ENCODE results near the gene SESN2.

Gene SESN2

GRCh38 chr1:28249013-28249865 is 10.1 kb upstream of the SESN2 start:
- no peak for DNase-seq (ENCODE audit: low read depth in 2 of 2)

- no peak for DNase-seq (ENCODE audit: low read depth in 2 of 2)
Observed at GRCh38 chr1:28249866-28250295, 9.4 kb upstream of the SESN2 start.

- DNase-seq (ENCODE audit: low read depth in 2 of 2) = no peak
Observed at GRCh38 chr1:28256197-28256827, 3.0 kb upstream of the SESN2 start.

GRCh38 chr1:28257736-28258135 is 1.6 kb upstream of the SESN2 start:
- no peak for DNase-seq (ENCODE audit: low read depth in 2 of 2)

GRCh38 chr1:28258628-28259251 is 578 bp upstream of the SESN2 start:
- no peak for DNase-seq (ENCODE audit: low read depth in 2 of 2)

- DNase-seq (ENCODE audit: low read depth in 2 of 2) = no peak
Observed at GRCh38 chr1:28259934-28260802, 850 bp downstream of the SESN2 start.

- no peak for DNase-seq (ENCODE audit: low read depth in 2 of 2)
Observed at GRCh38 chr1:28260803-28261174, 1.5 kb downstream of the SESN2 start.

GRCh38 chr1:28264897-28265296 is 5.6 kb downstream of the SESN2 start:
- DNase-seq (ENCODE audit: low read depth in 2 of 2) = no peak

- no peak for DNase-seq (ENCODE audit: low read depth in 2 of 2)
Observed at GRCh38 chr1:28265577-28265976, 6.3 kb downstream of the SESN2 start.

- DNase-seq (ENCODE audit: low read depth in 2 of 2) = no peak
Observed at GRCh38 chr1:28266920-28267322, 7.6 kb downstream of the SESN2 start.

- DNase-seq (ENCODE audit: low read depth in 2 of 2) = no peak
Observed at GRCh38 chr1:28267633-28268032, 8.3 kb downstream of the SESN2 start.

- DNase-seq (ENCODE audit: low read depth in 2 of 2) = no peak
Observed at GRCh38 chr1:28269529-28269928, 10.2 kb downstream of the SESN2 start.

- DNase-seq (ENCODE audit: low read depth in 2 of 2) = no peak
Observed at GRCh38 chr1:28272215-28272852, 13.0 kb downstream of the SESN2 start.

GRCh38 chr1:28273216-28273860 is 14.0 kb downstream of the SESN2 start:
- no peak for DNase-seq (ENCODE audit: low read depth in 2 of 2)

- no peak for DNase-seq (ENCODE audit: low read depth in 2 of 2)
Observed at GRCh38 chr1:28278763-28279162, 19.4 kb downstream of the SESN2 start.

GRCh38 chr1:28279721-28280120 is 20.4 kb downstream of the SESN2 start:
- no peak for DNase-seq (ENCODE audit: low read depth in 2 of 2)

- no peak for DNase-seq (ENCODE audit: low read depth in 2 of 2)
Observed at GRCh38 chr1:28280501-28280900, 21.2 kb downstream of the SESN2 start.

- DNase-seq (ENCODE audit: low read depth in 2 of 2) = no peak
Observed at GRCh38 chr1:28280977-28281381, 21.7 kb downstream of the SESN2 start.

GRCh38 chr1:28281608-28282425 is 22.5 kb downstream of the SESN2 start:
- no peak for DNase-seq (ENCODE audit: low read depth in 2 of 2)
